PC-9 (cell line): Measurements from ENCODE around the gene BMP8B. TPM values are rescaled to one million over a fixed set of nuclear protein-coding genes. Genes with fewer than 3 reads are reported as not detected.

Source experiments
- BruUV-seq: library from RNA; stranded (reverse); fragments of 400-500 nt; replicated peaks from 2 replicates; lab custom pipeline; 2021; lab: Mats Ljungman, UMichigan
- CTCF ChIA-PET: fragments of 300-600 bp; sonication (Branson Sonifier 250); formaldehyde crosslinking; loops from one replicate; lab custom pipeline; 2022; ENCODE audit warnings: antibody characterized with exemption; lab: Charles Lee
- POLR2A ChIA-PET: fragments of 300-600 bp; sonication (Branson Sonifier 250); formaldehyde crosslinking; loops from one replicate; lab custom pipeline; 2022; ENCODE audit warnings: antibody characterized with exemption; ENCODE audit not compliant: unreplicated experiment; lab: Charles Lee
- DNase-seq, 2 experiments: peaks; one replicate each; pipeline versions ENCODE4 v3.0.0 to v3.0.0-alpha.2; 2015 to 2022; ENCODE audit warnings: mixed read lengths in 1 of 2
- H2AFZ ChIP-seq: fragments of 200-600 bp; sonication (generic); 2 replicates; pipeline ENCODE4 v1.8.1; 2017; ENCODE audit warnings: antibody characterized with exemption
- H3F3A ChIP-seq: fragments of 200-600 bp; sonication (generic); 2 replicates; pipeline ENCODE4 v1.8.1; 2017; ENCODE audit warnings: antibody characterized with exemption, mild to moderate bottlenecking, low read depth; ENCODE audit not compliant: insufficient read depth
- H3K27ac ChIP-seq: fragments of 200-600 bp; sonication (generic); 2 replicates; pipeline ENCODE4 v1.6.1; 2016; ENCODE audit warnings: mixed run types
- H3K27me3 ChIP-seq: fragments of 200-600 bp; sonication (generic); 2 replicates; pipeline ENCODE4 v1.6.1; 2016; ENCODE audit warnings: low read depth, mixed run types; ENCODE audit not compliant: insufficient read depth
- H3K36me3 ChIP-seq: fragments of 200-600 bp; sonication (generic); 2 replicates; pipeline ENCODE4 v1.6.1; 2016; ENCODE audit warnings: low read depth, mixed run types
- H3K4me1 ChIP-seq: fragments of 200-600 bp; sonication (generic); replicated peaks from 2 replicates; pipeline ENCODE4 v1.6.1; 2016; ENCODE audit warnings: mixed run types; ENCODE audit not compliant: insufficient read depth
- H3K4me2 ChIP-seq: fragments of 200-600 bp; sonication (generic); 2 replicates; pipeline ENCODE4 v1.6.1; 2017; ENCODE audit warnings: mixed run types
- H3K4me3 ChIP-seq: fragments of 200-600 bp; sonication (generic); 2 replicates; pipeline ENCODE4 v1.6.1; 2016; ENCODE audit warnings: mixed run types
- H3K79me2 ChIP-seq: fragments of 200-600 bp; sonication (generic); 2 replicates; pipeline ENCODE4 v1.6.1; 2017; ENCODE audit warnings: low read depth, mixed run types
- H3K9me2 ChIP-seq: fragments of 200-600 bp; sonication (generic); 2 replicates; pipeline ENCODE4 v1.8.1; 2017; ENCODE audit warnings: mild to moderate bottlenecking; ENCODE audit not compliant: insufficient read depth
- H3K9me3 ChIP-seq: fragments of 200-600 bp; sonication (generic); 2 replicates; pipeline ENCODE4 v1.8.1; 2016; ENCODE audit warnings: low read depth; ENCODE audit not compliant: insufficient read depth
- H4K20me1 ChIP-seq: fragments of 200-600 bp; sonication (generic); 2 replicates; pipeline ENCODE4 v1.8.1; 2017; ENCODE audit not compliant: insufficient read depth
- CTCF ChIP-seq: fragments of 200-600 bp; sonication (generic); conservative IDR thresholded peaks from 2 replicates; pipeline ENCODE4 v1.6.1; 2017; ENCODE audit warnings: mixed run types, antibody characterized with exemption, mild to moderate bottlenecking, moderate library complexity
- EZH2 ChIP-seq: fragments of 200-600 bp; sonication (generic); IDR thresholded peaks from 2 replicates; pipeline ENCODE4 v1.8.0; 2017; ENCODE audit warnings: antibody characterized with exemption, low read depth
- intact Hi-C: fragments of 100-400 bp; cut with micrococcal nuclease; formaldehyde crosslinking; loops from one replicate; pipeline ENCODE4 v1.10.0; 2022; ENCODE audit not compliant: unreplicated experiment
- total RNA-seq: library from RNA; stranded (reverse); gene quantifications from 2 replicates; pipeline ENCODE4 v1.2.3, GENCODE V29; 2021

The BMP8B gene
- total RNA-seq, 1 experiment from 2014 or later, result 2.4 TPM

DNA sequence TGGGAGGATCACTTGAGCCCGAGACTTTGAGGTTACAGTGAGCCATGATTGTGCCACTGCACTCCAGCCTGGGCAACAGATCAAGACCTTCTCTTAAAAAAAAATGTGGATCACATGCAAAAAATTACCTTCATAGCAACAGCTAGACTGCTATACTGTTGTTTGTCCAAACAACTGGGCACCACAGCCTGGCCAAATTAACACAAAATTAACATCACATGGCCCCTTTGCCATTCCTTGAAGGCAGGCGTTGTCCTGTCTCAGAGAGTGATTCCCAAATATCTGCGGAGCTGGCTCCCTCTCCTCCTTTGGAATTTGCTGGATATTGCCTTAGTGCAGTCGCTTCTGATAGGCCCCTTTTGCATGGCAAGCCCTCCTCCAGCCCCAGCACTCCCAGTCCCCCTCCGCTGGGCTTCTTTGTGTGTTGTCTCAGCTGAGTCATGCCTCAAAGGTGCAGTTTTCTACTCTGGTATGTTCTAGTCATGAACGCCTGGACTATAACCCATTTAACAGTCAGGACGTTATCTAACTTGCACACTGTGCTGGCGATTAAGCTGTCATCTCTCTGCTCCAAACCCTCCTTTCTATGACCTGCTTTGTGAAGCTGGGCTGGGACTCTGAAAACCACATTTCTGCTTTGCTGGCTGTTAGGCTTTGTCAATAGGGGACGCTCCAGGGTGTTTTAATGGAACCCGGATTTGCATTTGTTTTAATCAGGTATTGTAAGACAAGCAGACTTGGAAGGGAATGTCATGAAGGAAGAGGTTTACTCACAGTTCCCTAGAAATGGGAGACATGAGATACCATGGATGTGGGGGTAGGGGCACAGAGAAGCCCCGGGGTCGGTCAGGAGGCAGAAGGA is 77.3 kb downstream of the BMP8B start:
- Histone ChIP-seq H4K20me1 (no peaks in the 10 kb centered on the region), H3K27ac (no peak overlapping the region), H3K4me3 (no peak overlapping the region), H3K4me2 (no peak overlapping the region), H3K36me3 (no peaks in the 10 kb centered on the region), H3K4me1 (no peaks in the 10 kb centered on the region), H3K9me2 (no peaks in the 10 kb centered on the region), H3F3A (no peaks in the 10 kb centered on the region), H3K27me3 (peaks cover 7% of the 10 kb centered on the region; the same call in 1 of the 2 replicates), H2AFZ (no peak overlapping the region), H3K9me3 (no peaks in the 10 kb centered on the region), H3K79me2 (no peaks in the 10 kb centered on the region)
- no peak for DNase-seq
- TF ChIP-seq EZH2, result no peak
- no peak for TF ChIP-seq CTCF
- intact Hi-C loops, result no loop called here
- ChIA-PET CTCF (interaction anchor here (0.6 kb wide), 1 partner anchor 415 kb away, joined by 8 read pairs; no protein-coding TSS in a partner anchor), POLR2A (no interaction called here)
- no TSS peak for BruUV-seq

- H3K27ac ChIP-seq, result no peak overlapping the region
- no peak overlapping the region for H2AFZ ChIP-seq
- H3K4me1 ChIP-seq, result no peaks in the 10 kb centered on the region
- H3K4me2 ChIP-seq, result no peak overlapping the region
- DNase-seq, result no peak
- no peaks in the 10 kb centered on the region for H3K79me2 ChIP-seq
- BruUV-seq, result no TSS peak
- ChIA-PET CTCF (no interaction called here), POLR2A (no interaction called here)
- H3K9me2 ChIP-seq, result no peaks in the 10 kb centered on the region
- H3K4me3 ChIP-seq, result no peak overlapping the region
- no peaks in the 10 kb centered on the region for H3K9me3 ChIP-seq
- intact Hi-C loops, result no loop called here
- H3K36me3 ChIP-seq, result no peaks in the 10 kb centered on the region
- H3F3A ChIP-seq, result no peaks in the 10 kb centered on the region
- TF ChIP-seq EZH2, result no peak
- no peak for TF ChIP-seq CTCF
- no peaks in the 10 kb centered on the region for H3K27me3 ChIP-seq
- no peaks in the 10 kb centered on the region for H4K20me1 ChIP-seq
Measured at GRCh38 chr1:39707506-39707905, 81.2 kb downstream of the BMP8B start.

Other genes starting within 250 kb of the BMP8B start
- 500 and 561 TPM in 2 replicates for gene PABPC4, start 212.1 kb downstream of the BMP8B start, total RNA-seq
- 0.17 and 0.35 TPM in 2 replicates for gene HEYL, start 149.2 kb downstream of the BMP8B start, total RNA-seq
- gene NT5C1A, start 116.8 kb downstream of the BMP8B start, total RNA-seq, result not detected in 2 replicates
- 0.07 TPM in 1 of 2 replicates, not detected in the other for gene HPCAL4, start 97.4 kb downstream of the BMP8B start, total RNA-seq
- gene PPIE, start 50.0 kb downstream of the BMP8B start, total RNA-seq, result 81.1 and 89.5 TPM in 2 replicates
- gene OXCT2, start 17.5 kb downstream of the BMP8B start, total RNA-seq, result 1.3 and 1.6 TPM in 2 replicates
- gene TRIT1, start 94.6 kb upstream of the BMP8B start, total RNA-seq, result 36.5 and 38.5 TPM in 2 replicates
- gene MYCL, start 113.1 kb upstream of the BMP8B start, total RNA-seq, result 3.8 and 6.2 TPM in 2 replicates
- 1.4 and 1.8 TPM in 2 replicates for gene MFSD2A, start 166.3 kb upstream of the BMP8B start, total RNA-seq